Measurements from ENCODE around the gene PSG1.
"Not testable (repeated sequence)": the region's sequence is repeated elsewhere in the genome, so short reads cannot be mapped to it uniquely, and the experiment has no call there.

Gene PSG1

GRCh38 chr19:42912941-42913340 is 33.4 kb upstream of the PSG1 start:
- H3K4me3 ChIP-seq (ENCODE audit: low read depth, low read length); H3K27me3 ChIP-seq (ENCODE audit: control insufficient read depth, insufficient read depth, low read length); H3K27ac ChIP-seq (ENCODE audit: low read depth, low read length); H3K9me3 ChIP-seq (ENCODE audit: control insufficient read depth, insufficient read depth, low read depth, low read length); H3K4me1 ChIP-seq (ENCODE audit: control insufficient read depth, insufficient read depth, low read length); H3K9ac ChIP-seq (ENCODE audit: low read length); H3K36me3 ChIP-seq (ENCODE audit: control insufficient read depth, insufficient read depth, low read length): not testable (repeated sequence)

- not testable (repeated sequence) for H3K9me3 ChIP-seq (ENCODE audit: control insufficient read depth, insufficient read depth, low read depth, low read length); H3K27me3 ChIP-seq (ENCODE audit: control insufficient read depth, insufficient read depth, low read length); H3K27ac ChIP-seq (ENCODE audit: low read depth, low read length); H3K9ac ChIP-seq (ENCODE audit: low read length); H3K4me3 ChIP-seq (ENCODE audit: low read depth, low read length); H3K36me3 ChIP-seq (ENCODE audit: control insufficient read depth, insufficient read depth, low read length); H3K4me1 ChIP-seq (ENCODE audit: control insufficient read depth, insufficient read depth, low read length)
These were observed 32.2 kb upstream of the PSG1 start for GRCh38 chr19:42911731-42912130.

- not testable (repeated sequence) for H3K36me3 ChIP-seq (ENCODE audit: control insufficient read depth, insufficient read depth, low read length); H3K4me3 ChIP-seq (ENCODE audit: low read depth, low read length); H3K27ac ChIP-seq (ENCODE audit: low read depth, low read length); H3K9ac ChIP-seq (ENCODE audit: low read length); H3K9me3 ChIP-seq (ENCODE audit: control insufficient read depth, insufficient read depth, low read depth, low read length); H3K4me1 ChIP-seq (ENCODE audit: control insufficient read depth, insufficient read depth, low read length); H3K27me3 ChIP-seq (ENCODE audit: control insufficient read depth, insufficient read depth, low read length)
These were observed 26.6 kb upstream of the PSG1 start for GRCh38 chr19:42906162-42906561.

GRCh38 chr19:42900561-42900960 is 21.0 kb upstream of the PSG1 start:
- not testable (repeated sequence) for H3K27ac ChIP-seq (ENCODE audit: low read depth, low read length); H3K36me3 ChIP-seq (ENCODE audit: control insufficient read depth, insufficient read depth, low read length); H3K4me1 ChIP-seq (ENCODE audit: control insufficient read depth, insufficient read depth, low read length); H3K9me3 ChIP-seq (ENCODE audit: control insufficient read depth, insufficient read depth, low read depth, low read length); H3K9ac ChIP-seq (ENCODE audit: low read length); H3K27me3 ChIP-seq (ENCODE audit: control insufficient read depth, insufficient read depth, low read length); H3K4me3 ChIP-seq (ENCODE audit: low read depth, low read length)

GRCh38 chr19:42899674-42900073 is 20.2 kb upstream of the PSG1 start:
- not testable (repeated sequence) for H3K4me3 ChIP-seq (ENCODE audit: low read depth, low read length); H3K36me3 ChIP-seq (ENCODE audit: control insufficient read depth, insufficient read depth, low read length); H3K9me3 ChIP-seq (ENCODE audit: control insufficient read depth, insufficient read depth, low read depth, low read length); H3K9ac ChIP-seq (ENCODE audit: low read length); H3K27me3 ChIP-seq (ENCODE audit: control insufficient read depth, insufficient read depth, low read length); H3K4me1 ChIP-seq (ENCODE audit: control insufficient read depth, insufficient read depth, low read length); H3K27ac ChIP-seq (ENCODE audit: low read depth, low read length)

GRCh38 chr19:42899110-42899509 is 19.6 kb upstream of the PSG1 start:
- not testable (repeated sequence) for H3K9me3 ChIP-seq (ENCODE audit: control insufficient read depth, insufficient read depth, low read depth, low read length); H3K27ac ChIP-seq (ENCODE audit: low read depth, low read length)

GRCh38 chr19:42898656-42899055 is 19.1 kb upstream of the PSG1 start:
- not testable (repeated sequence) for H3K4me1 ChIP-seq (ENCODE audit: control insufficient read depth, insufficient read depth, low read length); H3K27ac ChIP-seq (ENCODE audit: low read depth, low read length); H3K9ac ChIP-seq (ENCODE audit: low read length)

More at GRCh38 chr19:42899110-42899509, 19.6 kb upstream of the PSG1 start:
- H3K36me3 ChIP-seq (ENCODE audit: control insufficient read depth, insufficient read depth, low read length); H3K4me3 ChIP-seq (ENCODE audit: low read depth, low read length); H3K27me3 ChIP-seq (ENCODE audit: control insufficient read depth, insufficient read depth, low read length); H3K9ac ChIP-seq (ENCODE audit: low read length); H3K4me1 ChIP-seq (ENCODE audit: control insufficient read depth, insufficient read depth, low read length): not testable (repeated sequence)

GRCh38 chr19:42897729-42898128 is 18.2 kb upstream of the PSG1 start:
- not testable (repeated sequence) for H3K4me3 ChIP-seq (ENCODE audit: low read depth, low read length); H3K27ac ChIP-seq (ENCODE audit: low read depth, low read length); H3K36me3 ChIP-seq (ENCODE audit: control insufficient read depth, insufficient read depth, low read length); H3K27me3 ChIP-seq (ENCODE audit: control insufficient read depth, insufficient read depth, low read length); H3K9me3 ChIP-seq (ENCODE audit: control insufficient read depth, insufficient read depth, low read depth, low read length); H3K4me1 ChIP-seq (ENCODE audit: control insufficient read depth, insufficient read depth, low read length); H3K9ac ChIP-seq (ENCODE audit: low read length)

More at GRCh38 chr19:42898656-42899055, 19.1 kb upstream of the PSG1 start:
- not testable (repeated sequence) for H3K36me3 ChIP-seq (ENCODE audit: control insufficient read depth, insufficient read depth, low read length); H3K9me3 ChIP-seq (ENCODE audit: control insufficient read depth, insufficient read depth, low read depth, low read length); H3K27me3 ChIP-seq (ENCODE audit: control insufficient read depth, insufficient read depth, low read length); H3K4me3 ChIP-seq (ENCODE audit: low read depth, low read length)

- H3K9me3 ChIP-seq (ENCODE audit: control insufficient read depth, insufficient read depth, low read depth, low read length) = peaks cover 20% of the 10 kb centered on the region; the same call in 1 of the 2 replicates
- H3K4me3 ChIP-seq (ENCODE audit: low read depth, low read length); H3K27me3 ChIP-seq (ENCODE audit: control insufficient read depth, insufficient read depth, low read length); H3K27ac ChIP-seq (ENCODE audit: low read depth, low read length); H3K4me1 ChIP-seq (ENCODE audit: control insufficient read depth, insufficient read depth, low read length); H3K36me3 ChIP-seq (ENCODE audit: control insufficient read depth, insufficient read depth, low read length); H3K9ac ChIP-seq (ENCODE audit: low read length): not testable (repeated sequence)
These were observed 10.9 kb upstream of the PSG1 start for GRCh38 chr19:42890446-42890845.

GRCh38 chr19:42887876-42888445 is 8.4 kb upstream of the PSG1 start:
- not testable (repeated sequence) for H3K4me3 ChIP-seq (ENCODE audit: low read depth, low read length); H3K36me3 ChIP-seq (ENCODE audit: control insufficient read depth, insufficient read depth, low read length); H3K27ac ChIP-seq (ENCODE audit: low read depth, low read length); H3K4me1 ChIP-seq (ENCODE audit: control insufficient read depth, insufficient read depth, low read length); H3K27me3 ChIP-seq (ENCODE audit: control insufficient read depth, insufficient read depth, low read length); H3K9ac ChIP-seq (ENCODE audit: low read length)
- H3K9me3 ChIP-seq (ENCODE audit: control insufficient read depth, insufficient read depth, low read depth, low read length) = peaks cover 20% of the 10 kb centered on the region; the same call in 1 of the 2 replicates

GRCh38 chr19:42882730-42883129 is 3.2 kb upstream of the PSG1 start:
- not testable (repeated sequence) for H3K9me3 ChIP-seq (ENCODE audit: control insufficient read depth, insufficient read depth, low read depth, low read length); H3K27me3 ChIP-seq (ENCODE audit: control insufficient read depth, insufficient read depth, low read length); H3K9ac ChIP-seq (ENCODE audit: low read length); H3K4me1 ChIP-seq (ENCODE audit: control insufficient read depth, insufficient read depth, low read length); H3K27ac ChIP-seq (ENCODE audit: low read depth, low read length); H3K4me3 ChIP-seq (ENCODE audit: low read depth, low read length); H3K36me3 ChIP-seq (ENCODE audit: control insufficient read depth, insufficient read depth, low read length)

GRCh38 chr19:42882010-42882409 is 2.5 kb upstream of the PSG1 start:
- not testable (repeated sequence) for H3K27me3 ChIP-seq (ENCODE audit: control insufficient read depth, insufficient read depth, low read length); H3K36me3 ChIP-seq (ENCODE audit: control insufficient read depth, insufficient read depth, low read length); H3K4me3 ChIP-seq (ENCODE audit: low read depth, low read length); H3K9ac ChIP-seq (ENCODE audit: low read length); H3K4me1 ChIP-seq (ENCODE audit: control insufficient read depth, insufficient read depth, low read length); H3K27ac ChIP-seq (ENCODE audit: low read depth, low read length); H3K9me3 ChIP-seq (ENCODE audit: control insufficient read depth, insufficient read depth, low read depth, low read length)

Data from HUES6 (cell line).